SU-DHL-6 (cell line): ENCODE results near the gene KLF11.

Experiments used
- H2AFZ ChIP-seq: fragments of 200-600 bp; sonication (generic); 2 replicates; pipeline ENCODE4 v1.6.1; 2014; ENCODE audit warnings: low read depth, mild to moderate bottlenecking, moderate library complexity, mixed read lengths, antibody characterized with exemption, low read length; ENCODE audit not compliant: severe bottlenecking
- H3F3A ChIP-seq: fragments of 200-600 bp; shearing (Covaris generic); 2 replicates; pipeline ENCODE4 v1.6.0; 2016; ENCODE audit warnings: antibody characterized with exemption, mild to moderate bottlenecking; ENCODE audit not compliant: insufficient read depth
- H3K27ac ChIP-seq: fragments of 200-600 bp; sonication (generic); 2 replicates; pipeline ENCODE4 v1.5.1; 2016; ENCODE audit warnings: low read depth, mild to moderate bottlenecking, low read length, moderate library complexity, mixed read lengths
- H3K27me3 ChIP-seq: fragments of 200-600 bp; sonication (generic), shearing (Covaris generic); 2 replicates; pipeline ENCODE4 v1.6.0; 2014; ENCODE audit warnings: mild to moderate bottlenecking, low read length
- H3K36me3 ChIP-seq: fragments of 200-600 bp; sonication (generic); 2 replicates; pipeline ENCODE4 v1.6.1; 2014; ENCODE audit warnings: mild to moderate bottlenecking, low read length, mixed read lengths
- H3K4me2 ChIP-seq: fragments of 300-600, 200-600 bp; shearing (Covaris generic), sonication (generic); 2 replicates; pipeline ENCODE4 v1.6.0; 2014; ENCODE audit warnings: low read length, low read depth, mild to moderate bottlenecking; ENCODE audit not compliant: poor library complexity, severe bottlenecking
- H3K4me3 ChIP-seq: fragments of 200-600 bp; sonication (generic); 2 replicates; pipeline ENCODE4 v1.5.1; 2014; ENCODE audit warnings: antibody characterized with exemption, low read length, mild to moderate bottlenecking, mixed read lengths; ENCODE audit not compliant: insufficient read depth, poor library complexity, severe bottlenecking
- H3K79me2 ChIP-seq: fragments of 200-600 bp; sonication (generic); 2 replicates; pipeline ENCODE4 v1.6.1; 2014; ENCODE audit warnings: mild to moderate bottlenecking, low read length, moderate library complexity; ENCODE audit not compliant: insufficient read depth
- H3K9ac ChIP-seq: fragments of 200-600 bp; sonication (generic); 2 replicates; pipeline ENCODE4 v1.7.0; 2014; ENCODE audit warnings: mild to moderate bottlenecking, low read length
- H3K9me2 ChIP-seq: fragments of 200-600 bp; sonication (generic); replicated peaks from 2 replicates; pipeline ENCODE4 v1.6.1; 2014; ENCODE audit warnings: low read length; ENCODE audit not compliant: insufficient read depth
- H3K9me3 ChIP-seq: fragments of 200-600 bp; sonication (generic); 2 replicates; pipeline ENCODE4 v1.6.1; 2014; ENCODE audit warnings: low read length, mixed read lengths; ENCODE audit not compliant: insufficient read depth
- H4K20me1 ChIP-seq: fragments of 200-600 bp; sonication (generic); 2 replicates; pipeline ENCODE4 v1.6.1; 2014; ENCODE audit warnings: low read depth, mild to moderate bottlenecking, antibody characterized with exemption, low read length, moderate library complexity, mixed read lengths
- CTCF ChIP-seq: fragments of 200-600 bp; sonication (generic); IDR thresholded peaks from one replicate; pipeline ENCODE4 v1.5.1; 2017; ENCODE audit warnings: antibody characterized with exemption, mild to moderate bottlenecking, low read length, moderate library complexity; ENCODE audit not compliant: insufficient read depth, poor library complexity, severe bottlenecking
- EZH2phosphoT487 ChIP-seq: fragments of 200-600 bp; sonication (generic), shearing (Covaris generic); conservative IDR thresholded peaks from 2 replicates; pipeline ENCODE4 v1.6.1; 2018; ENCODE audit warnings: mild to moderate bottlenecking, antibody characterized with exemption, low read length, moderate library complexity, mixed read lengths

Gene KLF11

DNA sequence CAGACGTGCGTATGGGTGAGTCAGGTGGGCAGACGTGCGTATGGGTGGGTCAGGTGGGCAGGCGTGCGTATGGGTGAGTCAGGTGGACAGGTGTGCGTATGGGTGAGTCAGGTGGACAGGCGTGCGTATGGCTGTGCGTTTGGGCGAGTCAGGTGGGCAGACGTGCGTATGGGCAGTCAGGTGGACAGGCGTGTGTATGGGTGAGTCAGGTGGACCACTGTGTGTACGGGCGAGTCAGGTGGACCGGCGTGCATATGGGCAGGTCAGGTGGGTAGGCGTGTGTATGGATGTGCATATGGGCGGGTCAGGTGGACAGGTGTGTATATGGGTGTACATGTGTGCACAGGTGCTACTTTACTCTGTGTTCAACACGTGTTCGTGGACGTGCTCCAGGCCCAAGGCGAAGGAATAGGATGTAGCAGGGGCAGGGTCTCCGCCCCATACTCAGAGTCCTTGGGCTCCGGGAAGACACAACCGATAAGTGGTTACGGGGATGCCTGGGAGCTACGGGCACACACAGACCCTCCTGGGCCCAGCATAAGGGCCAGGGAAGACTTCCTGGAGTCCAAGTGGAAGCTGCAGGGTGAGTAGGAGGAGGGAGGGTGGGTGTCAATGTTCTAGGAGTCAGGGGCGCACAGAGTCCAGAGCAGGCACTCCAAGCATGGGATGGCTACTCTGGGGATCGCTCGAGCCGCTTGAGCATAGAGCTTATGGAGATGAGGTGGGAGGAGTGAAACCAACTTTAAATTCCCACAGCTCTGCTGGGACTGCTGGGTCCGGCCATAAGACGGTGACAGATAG lies 27.1 kb upstream of the KLF11 start:
- Histone ChIP-seq H3K9me3 (no peaks in the 10 kb centered on the region), H3K9me2 (no peaks in the 10 kb centered on the region), H3K4me3 (no peak overlapping the region), H3K27ac (no peak overlapping the region), H2AFZ (no peak overlapping the region), H3K79me2 (no peaks in the 10 kb centered on the region), H3K9ac (no peak overlapping the region), H3K36me3 (no peaks in the 10 kb centered on the region), H3F3A (no peaks in the 10 kb centered on the region), H4K20me1 (no peaks in the 10 kb centered on the region), H3K27me3 (no peaks in the 10 kb centered on the region), H3K4me2 (no peak overlapping the region)
- no peak for TF ChIP-seq CTCF

DNA sequence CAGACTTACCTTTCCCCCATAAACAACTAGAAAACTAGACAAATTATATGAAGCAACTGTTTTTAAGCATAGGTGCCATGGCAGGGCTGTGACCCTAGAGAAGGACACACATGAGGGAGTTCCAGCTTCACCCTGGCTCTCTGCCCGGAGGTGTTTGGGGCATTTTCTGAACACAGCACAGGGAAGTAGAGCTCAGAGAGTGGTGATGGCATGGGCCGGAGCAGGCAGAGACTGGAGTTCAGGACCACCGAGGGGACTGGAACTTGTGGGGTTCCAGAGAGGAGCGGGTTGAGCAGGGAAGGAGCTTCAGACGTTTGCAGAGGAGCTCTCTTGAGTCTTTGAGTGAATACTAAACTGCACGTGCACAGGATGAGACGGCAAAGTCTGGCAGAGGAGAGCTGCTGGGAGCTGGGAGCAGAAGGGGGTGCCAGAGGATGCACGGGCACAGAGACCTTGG lies 26.5 kb upstream of the KLF11 start:
- H3F3A ChIP-seq, result no peaks in the 10 kb centered on the region
- no peaks in the 10 kb centered on the region for H3K9me3 ChIP-seq
- TF ChIP-seq EZH2phosphoT487 (no peak), CTCF (no peak)
- no peak overlapping the region for H3K9ac ChIP-seq
- no peak overlapping the region for H3K4me3 ChIP-seq
- no peaks in the 10 kb centered on the region for H4K20me1 ChIP-seq
- H3K27me3 ChIP-seq, result no peaks in the 10 kb centered on the region
- H2AFZ ChIP-seq, result no peak overlapping the region
- H3K4me2 ChIP-seq, result no peak overlapping the region
- H3K27ac ChIP-seq, result no peak overlapping the region
- no peaks in the 10 kb centered on the region for H3K9me2 ChIP-seq
- H3K36me3 ChIP-seq, result no peaks in the 10 kb centered on the region
- no peaks in the 10 kb centered on the region for H3K79me2 ChIP-seq

- H3K79me2 ChIP-seq, result no peaks in the 10 kb centered on the region
- TF ChIP-seq EZH2phosphoT487, result no peak
- TF ChIP-seq CTCF, result no peak
- H3K9me2 ChIP-seq, result no peaks in the 10 kb centered on the region
- H3K9ac ChIP-seq, result no peak overlapping the region
- no peak overlapping the region for H2AFZ ChIP-seq
- no peaks in the 10 kb centered on the region for H4K20me1 ChIP-seq
- no peak overlapping the region for H3K27ac ChIP-seq
- no peaks in the 10 kb centered on the region for H3K36me3 ChIP-seq
- H3K9me3 ChIP-seq, result no peaks in the 10 kb centered on the region
- no peaks in the 10 kb centered on the region for H3F3A ChIP-seq
- no peaks in the 10 kb centered on the region for H3K27me3 ChIP-seq
- H3K4me3 ChIP-seq, result no peak overlapping the region
- H3K4me2 ChIP-seq, result no peak overlapping the region
Measured at GRCh38 chr2:10017313-10017941, 25.9 kb upstream of the KLF11 start.
